LNCaP clone FGC (cell line): ENCODE measurements around the gene ATG5.

Experiments used
- DNase-seq: peaks from one replicate; pipeline ENCODE4 v3.0.0-alpha.2; 2011; ENCODE audit warnings: low read depth
- H3K4me3 ChIP-seq: 2 replicates; pipeline ENCODE4 v1.5.1; 2011; ENCODE audit warnings: mild to moderate bottlenecking, low read depth, low read length, control low read depth
- CTCF ChIP-seq: IDR thresholded peaks from 2 replicates; pipeline ENCODE4 v1.5.1; 2012; ENCODE audit warnings: mild to moderate bottlenecking; ENCODE audit not compliant: control insufficient read depth, insufficient read depth; ENCODE audit errors: extremely low read depth

ATG5 gene

GRCh38 chr6:106206905-106207304, 118.7 kb downstream of the ATG5 start:
- no peak overlapping the region for H3K4me3 ChIP-seq
- no peak for DNase-seq
- TF ChIP-seq CTCF: no peak

GRCh38 chr6:106204961-106205360, 120.6 kb downstream of the ATG5 start:
- no peak overlapping the region for H3K4me3 ChIP-seq
- TF ChIP-seq CTCF: no peak
- DNase-seq: no peak

GRCh38 chr6:106199998-106200397, 125.6 kb downstream of the ATG5 start:
- no peak for TF ChIP-seq CTCF
- no peak overlapping the region for H3K4me3 ChIP-seq
- no peak for DNase-seq

- DNase-seq: no peak
- no peak overlapping the region for H3K4me3 ChIP-seq
- no peak for TF ChIP-seq CTCF
Observed at GRCh38 chr6:106199331-106199730, 126.2 kb downstream of the ATG5 start.

- TF ChIP-seq CTCF: no peak
- H3K4me3 ChIP-seq: no peak overlapping the region
- DNase-seq: no peak
Observed at GRCh38 chr6:106197441-106197840, 128.1 kb downstream of the ATG5 start.

- DNase-seq: no peak
- no peak overlapping the region for H3K4me3 ChIP-seq
- TF ChIP-seq CTCF: no peak
Observed at GRCh38 chr6:106194949-106195921, 130.3 kb downstream of the ATG5 start.
